CD14-positive monocyte (primary cell): ENCODE data around the gene SMS. TPM values are rescaled to one million over a fixed set of nuclear protein-coding genes. Genes with fewer than 3 reads are reported as not detected.
"Not testable (repeated sequence)": the region's sequence is repeated elsewhere in the genome, so short reads cannot be mapped to it uniquely, and the experiment has no call there.

ENCODE experiments used
- DNase-seq, 3 donors: peaks; one replicate each; pipeline ENCODE4 v3.0.0-alpha.2; 2011 to 2022
- H2AFZ ChIP-seq: 2 replicates; pipeline ENCODE4 v1.6.0; 2012; ENCODE audit warnings: mild to moderate bottlenecking, low read depth, low read length, inconsistent platforms; ENCODE audit not compliant: insufficient read depth, poor library complexity, severe bottlenecking
- H3K27ac ChIP-seq, 2 donors: 1 replicate in 1 of 2; 2 replicates in 1 of 2; pipeline ENCODE4 v1.5.1; 2012 to 2013; ENCODE audit warnings: low read length in 2 of 2, control low read depth in 1 of 2, inconsistent platforms in 1 of 2, low read depth in 1 of 2, mild to moderate bottlenecking in 1 of 2
- H3K27me3 ChIP-seq, 2 donors: one replicate each; pipeline versions ENCODE4 v1.6.0 to v1.6.1; 2011 to 2013; ENCODE audit warnings: low read length in 2 of 2; ENCODE audit not compliant: control insufficient read depth in 2 of 2, insufficient read depth in 2 of 2
- H3K36me3 ChIP-seq, 2 donors: replicated peaks in 1 of 2; 1 replicate in 1 of 2; 2 replicates in 1 of 2; pipeline versions ENCODE4 v1.5.1 to v1.6.1; 2012 to 2013; ENCODE audit warnings: low read length in 2 of 2, control low read depth in 1 of 2, inconsistent platforms in 1 of 2, mild to moderate bottlenecking in 1 of 2; ENCODE audit not compliant: insufficient read depth in 2 of 2, control insufficient read depth in 1 of 2
- H3K4me1 ChIP-seq, 2 donors: 1 replicate in 1 of 2; 2 replicates in 1 of 2; pipeline versions ENCODE4 v1.5.1 to v1.6.1; 2012 to 2013; ENCODE audit warnings: low read length in 2 of 2, control low read depth in 1 of 2, inconsistent platforms in 1 of 2, mild to moderate bottlenecking in 1 of 2, moderate library complexity in 1 of 2; ENCODE audit not compliant: insufficient read depth in 2 of 2, control insufficient read depth in 1 of 2
- H3K4me2 ChIP-seq: replicated peaks from 2 replicates; pipeline ENCODE3; 2012; ENCODE audit warnings: low read length, moderate library complexity, mild to moderate bottlenecking; ENCODE audit not compliant: poor library complexity, severe bottlenecking; ENCODE audit errors: extremely low read depth
- H3K4me3 ChIP-seq, 3 experiments: fragments of 200-600 bp in 1 of 3; sonication (generic) in 1 of 3; replicated peaks in 1 of 3; 1 replicate in 2 of 3; 2 replicates in 1 of 3; pipeline ENCODE4 v1.5.1; 2011 to 2013; ENCODE audit warnings: low read length in 3 of 3, mild to moderate bottlenecking in 3 of 3, control low read depth in 2 of 3, low read depth in 2 of 3, inconsistent platforms in 1 of 3, moderate library complexity in 1 of 3
- H3K79me2 ChIP-seq: 2 replicates; pipeline ENCODE4 v1.6.0; 2012; ENCODE audit warnings: mild to moderate bottlenecking, control low read depth, inconsistent platforms, low read length, moderate library complexity; ENCODE audit not compliant: insufficient read depth
- H3K9ac ChIP-seq: 2 replicates; pipeline ENCODE4 v1.6.0; 2017; ENCODE audit warnings: low read length, mild to moderate bottlenecking; ENCODE audit not compliant: insufficient read depth, poor library complexity, severe bottlenecking
- H3K9me3 ChIP-seq, 2 donors: replicated peaks in 1 of 2; 1 replicate in 1 of 2; 2 replicates in 1 of 2; pipeline versions ENCODE4 v1.5.1 to v1.6.1; 2012 to 2013; ENCODE audit warnings: low read length in 2 of 2, control low read depth in 1 of 2; ENCODE audit not compliant: control insufficient read depth in 1 of 2, insufficient read depth in 1 of 2
- H4K20me1 ChIP-seq: 2 replicates; pipeline ENCODE4 v1.6.0; 2012; ENCODE audit warnings: mild to moderate bottlenecking, low read length, control low read depth, moderate library complexity; ENCODE audit not compliant: insufficient read depth
- H3K27ac Mint-ChIP-seq, 7 donors: one replicate each; pipeline ENCODE4 v1.8.0; 2020; ENCODE audit warnings: mild to moderate bottlenecking in 7 of 7, mixed read lengths in 7 of 7, moderate library complexity in 6 of 7, inconsistent platforms in 2 of 7
- H3K27me3 Mint-ChIP-seq, 3 donors: one replicate each; pipeline ENCODE4 v1.8.0; 2021 to 2022; ENCODE audit warnings: low read depth in 3 of 3, mild to moderate bottlenecking in 3 of 3, mixed read lengths in 3 of 3, moderate library complexity in 3 of 3, inconsistent platforms in 1 of 3
- H3K36me3 Mint-ChIP-seq, 2 donors: one replicate each; pipeline ENCODE4 v1.8.0; 2020; ENCODE audit warnings: mixed read lengths in 2 of 2, inconsistent platforms in 1 of 2, mild to moderate bottlenecking in 1 of 2
- H3K4me1 Mint-ChIP-seq: one replicate; pipeline ENCODE4 v1.8.0; 2020; ENCODE audit warnings: mild to moderate bottlenecking, mixed read lengths
- H3K4me3 Mint-ChIP-seq, 2 donors: one replicate each; pipeline ENCODE4 v1.8.0; 2020; ENCODE audit warnings: mild to moderate bottlenecking in 2 of 2, mixed read lengths in 2 of 2, moderate library complexity in 1 of 2
- H3K9me3 Mint-ChIP-seq, 7 donors: one replicate each; pipeline ENCODE4 v1.8.0; 2020 to 2022; ENCODE audit warnings: mixed read lengths in 7 of 7, mild to moderate bottlenecking in 6 of 7, moderate library complexity in 6 of 7, inconsistent platforms in 2 of 7
- CTCF ChIP-seq: fragments of 200-600 bp; IDR thresholded peaks from one replicate; pipeline ENCODE4 v1.8.0; 2022; ENCODE audit warnings: antibody characterized with exemption, mild to moderate bottlenecking
- WGBS: methylation state at CpG from one replicate; pipeline ENCODE4 v1.1.5; 2013; ENCODE audit warnings: missing lambda C conversion rate; ENCODE audit not compliant: insufficient coverage; 5-methylcytosine and 5-hydroxymethylcytosine counted together
- intact Hi-C, 2 donors: fragments of 100-400 bp; cut with micrococcal nuclease; formaldehyde crosslinking; loops; one replicate each; pipeline versions ENCODE4 v1.15.0 to v1.15.1; 2023
- polyA plus RNA-seq, 3 donors: library from polyadenylated mRNA; depleted of rRNA in 1 of 3; unstranded in 2 of 3; stranded (reverse) in 1 of 3; fragments of 300-500 nt in 2 of 3; fragments of >200 nt in 1 of 3; fragmentation: Illumina TruSeq in 2 of 3; gene quantifications; 1 replicate in 2 of 3; 2 replicates in 1 of 3; pipeline ENCODE4 v1.2.3, GENCODE V29; 2012 to 2021

Gene SMS
- polyA plus RNA-seq, 3 donors: 24.9 to 75.4 (median 70.8) TPM

GRCh38 chrX:21952624-21953023 lies 12.1 kb downstream of the SMS start:
- intact Hi-C loops: no loop called here
- H3K4me2 ChIP-seq: no peak overlapping the region
- no peak overlapping the region for H3K27ac ChIP-seq
- no peak for DNase-seq
- no peaks in the 10 kb centered on the region for H3K9me3 ChIP-seq
- 80% methylated on average over 1 of the region's 6 CpGs for WGBS
- H3K4me3 Mint-ChIP-seq: no peak overlapping the region
- H3K9ac ChIP-seq: no peak overlapping the region
- peaks cover 81% of the 10 kb centered on the region for H4K20me1 ChIP-seq
- H3K4me1 Mint-ChIP-seq: peaks cover 39% of the 10 kb centered on the region
- peaks cover 0 to 6% of the 10 kb centered on the region in 2 donors for H3K36me3 Mint-ChIP-seq
- H3K9me3 Mint-ChIP-seq: peaks cover 0 to 1% (median 0%) of the 10 kb centered on the region in 7 donors
- no peak for TF ChIP-seq CTCF
- H3K27ac Mint-ChIP-seq: peak overlapping the region in 2 of 7 donors; percentile 11 to 22
- peaks cover 13 to 15% of the 10 kb centered on the region in 2 donors for H3K4me1 ChIP-seq
- no peaks in the 10 kb centered on the region for H3K27me3 ChIP-seq
- no peak overlapping the region for H3K4me3 ChIP-seq
- no peak overlapping the region for H2AFZ ChIP-seq
- H3K79me2 ChIP-seq: peaks cover 88% of the 10 kb centered on the region
- peaks cover 0 to 6% (median 0%) of the 10 kb centered on the region in 3 donors for H3K27me3 Mint-ChIP-seq
- no peaks in the 10 kb centered on the region for H3K36me3 ChIP-seq

- Histone ChIP-seq H3K4me1 (peaks cover 13 to 15% of the 10 kb centered on the region in 2 donors), H4K20me1 (peaks cover 78% of the 10 kb centered on the region), H3K79me2 (peaks cover 88% of the 10 kb centered on the region)
- H3K4me3 Mint-ChIP-seq, H3K4me3 ChIP-seq, H3K9me3 ChIP-seq, intact Hi-C loops, DNase-seq, H3K36me3 Mint-ChIP-seq, H3K27me3 ChIP-seq, H3K9ac ChIP-seq, H2AFZ ChIP-seq, H3K27ac ChIP-seq, H3K4me2 ChIP-seq, H3K9me3 Mint-ChIP-seq, H3K36me3 ChIP-seq, H3K27me3 Mint-ChIP-seq: not testable (repeated sequence)
- Mint-ChIP-seq H3K27ac (peak overlapping the region in 1 of 7 donors; percentile 40), H3K4me1 (peaks cover 40% of the 10 kb centered on the region)
- WGBS: no CpG with 5 or more reads among the region's 6 CpGs
Observed at GRCh38 chrX:21953195-21953830, 12.8 kb downstream of the SMS start.
